Esophagus muscularis mucosa (tissue), 4 donors: ENCODE results near the gene PRKN. TPM values are rescaled to one million over a fixed set of nuclear protein-coding genes. Genes with fewer than 3 reads are reported as not detected.

Experiments
- DNase-seq: peaks from one replicate; pipeline ENCODE4 v3.0.0-alpha.2; 2017; ENCODE audit errors: extremely low spot score
- H3K27ac ChIP-seq, 4 donors: fragments of 200-600 bp; sonication (generic); replicated peaks in 1 of 4; 1 replicate in 3 of 4; 2 replicates in 1 of 4; pipeline ENCODE4 v1.5.1; 2016 to 2019; ENCODE audit warnings: mild to moderate bottlenecking in 1 of 4
- H3K27me3 ChIP-seq, 4 donors: fragments of 200-600 bp; sonication (generic); one replicate each; pipeline versions ENCODE4 v1.5.1 to v1.6.0; 2016 to 2019
- H3K36me3 ChIP-seq, 4 donors: fragments of 200-600 bp; sonication (generic); one replicate each; pipeline ENCODE4 v1.5.1; 2016 to 2019
- H3K4me1 ChIP-seq, 4 donors: fragments of 200-600 bp; sonication (generic); one replicate each; pipeline ENCODE4 v1.5.1; 2016 to 2019
- H3K4me3 ChIP-seq, 4 donors: fragments of 200-600 bp; sonication (generic); 1 replicate in 2 of 4; 2 replicates in 2 of 4; pipeline ENCODE4 v1.5.1; 2016 to 2019; ENCODE audit warnings: mild to moderate bottlenecking in 4 of 4, moderate library complexity in 1 of 4
- H3K9me3 ChIP-seq, 4 donors: fragments of 200-600 bp; sonication (generic); 1 replicate in 3 of 4; 2 replicates in 1 of 4; pipeline ENCODE4 v1.5.1; 2016 to 2019
- CTCF ChIP-seq, 3 experiments: fragments of 200-600 bp in 2 of 3; fragments of 450-650 bp in 1 of 3; sonication (generic) in 2 of 3; IDR thresholded peaks; one replicate each; pipeline ENCODE4 v1.5.1; 2017 to 2019; ENCODE audit warnings: antibody characterized with exemption in 3 of 3, mild to moderate bottlenecking in 2 of 3, moderate library complexity in 1 of 3
- EP300 ChIP-seq: sonication (generic); formaldehyde crosslinking; IDR thresholded peaks from one replicate; pipeline ENCODE4 v1.6.1; 2017; ENCODE audit warnings: antibody characterized with exemption
- POLR2A ChIP-seq: fragments of 450-650 bp; IDR thresholded peaks from one replicate; pipeline ENCODE4 v1.6.1; 2017; ENCODE audit warnings: antibody characterized with exemption, moderate library complexity, mild to moderate bottlenecking, low read depth
- POLR2AphosphoS5 ChIP-seq, 2 donors: sonication (generic); formaldehyde crosslinking; IDR thresholded peaks; one replicate each; pipeline ENCODE4 v1.6.1; 2017; ENCODE audit warnings: antibody characterized with exemption in 2 of 2
- WGBS: methylation state at CpG from one replicate; pipeline ENCODE4 v1.1.5; 2018; 5-methylcytosine and 5-hydroxymethylcytosine counted together
- intact Hi-C: fragments of 100-400 bp; cut with DNase I; formaldehyde crosslinking; loops from one replicate; pipeline ENCODE4 v1.15.1; 2023
- total RNA-seq, 4 donors: library from RNA; depleted of rRNA; stranded (reverse); fragments of >200 nt; gene quantifications; one replicate each; pipeline versions ENCODE4 v1.1.0 to v1.2.1, GENCODE V29; 2016

The PRKN gene
- total RNA-seq, 4 donors from 2014 or later = 9.6 to 14.5 (median 10.8) TPM

- DNase-seq = peak; percentile 53
- intact Hi-C loops = no loop called here
Observed at GRCh38 chr6:161649841-161650240, 1077.7 kb downstream of the PRKN start.

GRCh38 chr6:161649068-161649467 lies 1078.5 kb downstream of the PRKN start:
- H3K4me1 ChIP-seq = no peaks in the 10 kb centered on the region
- no peaks in the 10 kb centered on the region for H3K36me3 ChIP-seq
- TF ChIP-seq POLR2A (no peak), EP300 (no peak), POLR2AphosphoS5 (IDR thresholded peaks at IDR 0.05) (no peak), CTCF (IDR thresholded peaks at IDR 0.05) (no peak)
- H3K27me3 ChIP-seq = no peaks in the 10 kb centered on the region
- DNase-seq = peak; percentile 14
- intact Hi-C loops = no loop called here
- no peak overlapping the region for H3K27ac ChIP-seq
- no peak overlapping the region for H3K4me3 ChIP-seq
- no peaks in the 10 kb centered on the region for H3K9me3 ChIP-seq
- 90% methylated on average over 2 of the region's 2 CpGs for WGBS

More at GRCh38 chr6:161649841-161650240, 1077.7 kb downstream of the PRKN start:
- 85% methylated on average over 4 of the region's 4 CpGs for WGBS
- Histone ChIP-seq H3K4me3 (no peak overlapping the region), H3K36me3 (no peaks in the 10 kb centered on the region), H3K9me3 (no peaks in the 10 kb centered on the region), H3K27ac (no peak overlapping the region), H3K4me1 (no peaks in the 10 kb centered on the region), H3K27me3 (no peaks in the 10 kb centered on the region)
- no peak for TF ChIP-seq EP300
- TF ChIP-seq CTCF (IDR thresholded peaks at IDR 0.05) = no peak

- Histone ChIP-seq H3K27me3 (no peaks in the 10 kb centered on the region), H3K36me3 (no peaks in the 10 kb centered on the region), H3K4me3 (no peak overlapping the region), H3K9me3 (no peaks in the 10 kb centered on the region), H3K4me1 (no peaks in the 10 kb centered on the region), H3K27ac (no peak overlapping the region)
- peak; percentile 47 for DNase-seq
- intact Hi-C loops = no loop called here
- 72% methylated on average over 4 of the region's 4 CpGs for WGBS
- TF ChIP-seq POLR2A (no peak), CTCF (IDR thresholded peaks at IDR 0.05) (no peak), EP300 (no peak), POLR2AphosphoS5 (IDR thresholded peaks at IDR 0.05) (no peak)
Observed at GRCh38 chr6:161647234-161647633, 1080.3 kb downstream of the PRKN start.

- Histone ChIP-seq H3K4me1 (no peaks in the 10 kb centered on the region), H3K36me3 (no peaks in the 10 kb centered on the region), H3K9me3 (no peaks in the 10 kb centered on the region), H3K4me3 (no peak overlapping the region), H3K27me3 (no peaks in the 10 kb centered on the region), H3K27ac (no peak overlapping the region)
- intact Hi-C loops = no loop called here
- TF ChIP-seq EP300 (no peak), POLR2AphosphoS5 (IDR thresholded peaks at IDR 0.05) (no peak), POLR2A (no peak), CTCF (IDR thresholded peaks at IDR 0.05) (no peak)
- peak; percentile 68 for DNase-seq
- WGBS = 89% methylated on average over 7 of the region's 7 CpGs
Observed at GRCh38 chr6:161644521-161644920, 1083.0 kb downstream of the PRKN start.

- 90% methylated on average over 1 of the region's 1 CpG for WGBS
- TF ChIP-seq EP300 (no peak), POLR2A (no peak), POLR2AphosphoS5 (IDR thresholded peaks at IDR 0.05) (no peak), CTCF (IDR thresholded peaks at IDR 0.05) (no peak)
- no peaks in the 10 kb centered on the region for H3K27me3 ChIP-seq
- DNase-seq = no peak
- H3K4me1 ChIP-seq = no peaks in the 10 kb centered on the region
- intact Hi-C loops = no loop called here
- no peaks in the 10 kb centered on the region for H3K9me3 ChIP-seq
- no peak overlapping the region for H3K4me3 ChIP-seq
- no peaks in the 10 kb centered on the region for H3K36me3 ChIP-seq
- no peak overlapping the region for H3K27ac ChIP-seq
Observed at GRCh38 chr6:161641175-161641574, 1086.4 kb downstream of the PRKN start.
